Activated T-cell treated with anti-CD3 and anti-CD28 coated beads, Interleukin-2, amount 50 U/mL, for 48 hours (primary cell): ENCODE measurements around the gene TMEM184B.
"Not testable (repeated sequence)": the region's sequence is repeated elsewhere in the genome, so short reads cannot be mapped to it uniquely, and the experiment has no call there.

Experiments used
- DNase-seq, 2 experiments: peaks; one replicate each; pipeline ENCODE4 v3.0.0-alpha.2; 2020

TMEM184B gene

GRCh38 chr22:38201711-38202436, 70.9 kb downstream of the TMEM184B start, which contains the start of gene MAFF:
Gene MAFF, plus strand, starts transcription at chr22:38201994. Its CDS starts 11,860 bp downstream, at chr22:38213854.
- peak; percentile 96 to 97 for DNase-seq

GRCh38 chr22:38201371-38201710, 71.5 kb downstream of the TMEM184B start:
- DNase-seq = no peak

- DNase-seq = no peak
Measured at GRCh38 chr22:38199826-38200559, 72.8 kb downstream of the TMEM184B start.

GRCh38 chr22:38196791-38197419, 75.9 kb downstream of the TMEM184B start:
- DNase-seq = no peak

GRCh38 chr22:38193580-38193979, 79.2 kb downstream of the TMEM184B start:
- DNase-seq = no peak

DNA sequence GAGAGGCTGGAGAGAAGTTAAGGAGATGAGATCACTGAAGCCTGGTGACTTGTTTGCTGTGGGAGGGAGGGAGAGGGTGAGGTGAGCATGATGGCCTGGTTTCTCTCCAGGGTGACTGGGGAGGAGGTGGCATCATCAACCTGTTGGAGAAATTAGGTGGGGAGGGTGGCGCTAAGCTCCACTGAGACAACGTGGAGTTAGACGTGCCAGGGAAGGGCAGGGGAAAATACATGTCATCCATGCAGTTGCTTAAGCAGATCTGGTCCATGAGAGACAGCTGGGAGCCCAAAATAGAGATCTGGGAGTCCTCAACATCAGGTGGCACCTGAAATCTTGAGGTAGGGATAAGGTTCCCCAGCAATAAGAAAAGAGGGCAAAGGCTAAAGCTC, 80.3 kb downstream of the TMEM184B start:
- no peak for DNase-seq

GRCh38 chr22:38191731-38192474, 80.9 kb downstream of the TMEM184B start:
- DNase-seq = no peak

GRCh38 chr22:38191055-38191454, 81.8 kb downstream of the TMEM184B start:
- no peak for DNase-seq

DNA sequence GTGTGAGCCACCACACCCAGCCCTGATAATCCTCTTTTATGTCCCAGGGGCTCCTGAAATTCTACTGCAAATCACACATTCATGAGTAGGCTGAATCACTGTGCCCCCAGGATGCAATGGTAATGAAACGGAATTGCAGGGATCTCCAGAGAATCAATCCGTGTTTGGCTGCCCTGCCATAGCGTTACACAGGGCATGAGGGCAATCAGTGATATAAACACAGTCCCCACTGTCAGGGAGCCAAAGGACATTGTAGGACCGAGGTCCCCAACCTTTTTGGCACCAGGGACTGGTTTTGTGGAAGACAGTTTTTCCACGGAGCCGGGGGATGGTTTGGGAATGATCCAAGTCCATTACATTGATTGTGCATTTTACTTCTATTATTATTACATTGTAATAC, 82.2 kb downstream of the TMEM184B start:
- DNase-seq = no peak

- DNase-seq = no peak
Measured at GRCh38 chr22:38189104-38189503, 83.7 kb downstream of the TMEM184B start.

GRCh38 chr22:38187413-38188212, 85.2 kb downstream of the TMEM184B start:
- DNase-seq = no peak

DNA sequence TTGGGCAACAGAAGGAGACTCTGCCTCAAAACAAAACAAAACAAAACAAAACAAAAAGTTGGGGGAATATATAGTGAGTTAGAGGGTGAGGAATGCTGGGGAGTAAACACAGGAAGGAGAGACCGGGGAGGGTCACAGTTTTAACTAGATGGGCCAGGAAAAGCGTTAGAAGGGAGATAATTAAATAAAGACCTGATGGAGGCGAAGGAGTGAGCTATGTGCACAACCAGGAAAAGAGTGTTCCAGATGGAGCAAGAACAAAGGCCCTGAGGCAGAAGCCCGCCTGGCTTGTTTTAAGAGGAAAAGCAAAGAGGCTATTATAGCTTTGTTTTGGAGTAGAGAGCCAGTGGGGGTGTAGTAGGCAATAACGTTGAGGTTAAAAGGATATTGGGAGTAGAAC, 86.4 kb downstream of the TMEM184B start:
- no peak for DNase-seq

DNA sequence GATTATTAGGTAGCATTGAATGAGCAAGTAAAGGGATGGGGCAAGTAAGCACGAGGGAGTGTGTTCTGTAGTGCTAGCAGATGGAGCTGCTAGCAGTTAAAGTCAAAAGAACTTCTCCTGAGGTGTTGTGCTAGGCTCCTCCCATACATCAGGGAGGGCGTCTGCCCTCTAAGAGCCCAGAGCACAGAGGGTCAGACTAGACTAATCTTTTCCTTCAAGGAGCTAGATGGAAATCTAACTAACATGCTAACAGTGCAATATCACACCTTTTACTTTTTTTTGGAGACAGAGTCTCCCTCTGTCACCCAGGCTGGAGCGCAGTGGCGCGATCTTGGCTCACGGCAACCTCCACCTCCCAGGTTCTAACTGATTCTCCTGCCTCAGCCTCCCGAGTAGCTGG, 88.0 kb downstream of the TMEM184B start:
- no peak for DNase-seq

DNA sequence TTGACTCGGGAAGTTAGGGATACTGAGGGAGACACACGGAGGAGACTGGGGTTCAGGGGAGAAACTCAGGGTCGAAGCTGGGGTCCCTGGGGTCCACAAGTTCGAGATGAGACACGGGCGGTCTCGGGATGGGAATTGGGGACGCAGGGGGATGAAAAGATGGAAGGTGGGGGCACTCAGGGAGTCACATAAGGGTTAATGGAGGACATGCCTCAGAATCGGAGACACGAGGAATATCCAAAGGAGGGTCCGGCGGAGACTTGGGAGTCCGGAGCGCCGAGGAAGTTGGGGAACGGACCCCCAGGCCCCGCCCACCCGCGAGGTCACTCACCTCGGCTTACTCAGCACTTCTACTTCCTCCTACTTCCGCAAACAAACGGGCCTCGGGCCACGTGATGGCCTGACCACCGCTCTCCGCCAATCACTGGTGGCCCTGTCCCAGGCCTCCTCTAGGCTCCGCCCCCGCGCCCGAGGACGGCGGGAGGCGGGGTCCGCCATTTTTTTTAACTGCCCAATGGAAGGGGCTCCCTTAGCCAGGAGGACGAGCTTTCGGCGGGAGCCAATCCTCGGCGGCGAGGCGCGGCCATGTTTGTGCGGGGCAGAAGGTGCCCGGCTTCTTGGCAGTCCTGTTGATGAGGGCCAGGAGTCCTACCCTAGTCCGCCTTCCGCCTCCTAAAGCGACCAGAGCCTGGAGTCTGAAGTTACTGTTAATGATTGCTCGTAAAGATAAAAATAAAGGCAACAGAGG, 91.2 kb downstream of the TMEM184B start, which contains the start of gene PLA2G6:
PLA2G6 (minus strand) TSS at position 378 of the 748 bp plus-strand sequence. CDS start 12,404 bp downstream, outside the sequence.
- peak; percentile 99 for DNase-seq

DNA sequence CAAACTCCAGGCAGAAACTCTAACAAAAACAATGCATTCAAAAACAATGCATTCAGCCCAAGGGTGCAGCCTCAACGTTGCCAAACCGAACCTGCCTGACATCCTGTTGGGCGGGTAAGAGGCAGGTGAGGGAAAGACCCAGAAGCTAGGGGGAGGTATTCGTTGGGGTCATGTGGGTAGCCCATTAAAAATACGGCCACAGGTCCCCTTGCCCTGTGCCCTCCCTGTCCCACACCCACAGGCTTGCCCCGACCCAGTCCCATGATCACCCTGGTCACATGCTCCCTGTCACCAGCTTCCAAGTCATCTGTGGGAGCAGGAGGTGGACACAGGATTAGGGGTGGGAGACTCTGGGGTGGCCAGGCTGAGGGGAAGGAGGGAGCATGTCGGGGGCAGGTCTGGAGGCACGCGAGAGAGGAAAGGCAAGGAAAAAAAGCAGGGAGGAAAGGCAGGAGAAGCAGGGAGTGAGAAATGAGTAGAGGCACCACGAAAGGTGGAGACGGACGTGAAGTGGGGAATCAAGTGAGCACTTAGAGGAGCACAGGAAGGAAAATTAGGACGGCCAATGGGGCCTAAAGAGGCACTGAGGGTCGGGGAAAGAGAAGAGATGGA, 91.9 kb downstream of the TMEM184B start:
- DNase-seq = peak; percentile 50 to 54

DNA sequence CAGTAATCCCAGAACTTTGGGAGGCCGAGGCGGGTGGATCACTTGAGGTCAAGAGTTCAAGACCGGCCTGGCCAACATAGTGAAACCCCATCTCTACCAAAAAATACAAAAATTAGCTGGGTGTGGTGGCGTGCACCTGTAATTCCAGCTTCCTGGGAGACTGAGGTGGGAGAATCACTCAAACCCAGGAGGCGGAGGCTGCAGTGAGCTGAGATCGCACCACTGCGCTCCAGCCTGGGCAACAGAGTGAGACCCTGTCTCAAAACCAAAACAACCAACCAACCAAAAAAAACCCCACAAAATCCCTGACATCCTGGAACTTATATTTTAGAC, 94.2 kb downstream of the TMEM184B start:
- DNase-seq = not testable (repeated sequence)

DNA sequence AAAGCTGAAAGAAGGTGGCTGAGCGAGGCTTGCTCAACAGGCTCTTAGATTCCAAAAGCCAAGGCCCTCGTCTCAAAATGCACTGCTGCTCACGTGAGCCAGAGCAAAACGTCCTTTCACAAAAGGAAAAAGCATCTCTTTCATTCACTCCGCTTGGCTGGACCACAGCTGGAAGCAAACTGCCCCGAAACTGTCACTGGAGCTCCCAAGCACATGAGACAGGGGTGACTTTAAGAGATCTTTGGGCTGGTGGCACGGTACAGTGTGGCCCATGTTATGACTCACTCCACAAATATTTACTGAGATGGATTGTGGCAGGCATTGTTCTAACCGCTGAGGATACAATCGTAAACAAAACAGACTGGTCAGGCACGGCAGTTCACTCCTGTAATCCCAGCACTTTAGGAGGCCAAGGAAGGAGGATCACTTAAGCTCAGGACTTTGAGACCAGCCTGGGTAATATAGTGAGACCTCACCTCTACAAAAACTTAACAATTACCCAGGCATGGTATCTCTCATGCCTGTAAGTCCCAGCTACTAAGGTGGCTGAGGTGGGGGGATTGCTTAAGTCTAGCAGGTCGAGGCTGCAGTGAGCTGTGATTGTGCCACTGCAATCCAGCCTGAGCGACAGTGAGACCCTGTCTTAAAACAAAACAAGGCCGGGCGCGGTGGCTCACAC, 94.7 kb downstream of the TMEM184B start:
- DNase-seq = no peak

DNA sequence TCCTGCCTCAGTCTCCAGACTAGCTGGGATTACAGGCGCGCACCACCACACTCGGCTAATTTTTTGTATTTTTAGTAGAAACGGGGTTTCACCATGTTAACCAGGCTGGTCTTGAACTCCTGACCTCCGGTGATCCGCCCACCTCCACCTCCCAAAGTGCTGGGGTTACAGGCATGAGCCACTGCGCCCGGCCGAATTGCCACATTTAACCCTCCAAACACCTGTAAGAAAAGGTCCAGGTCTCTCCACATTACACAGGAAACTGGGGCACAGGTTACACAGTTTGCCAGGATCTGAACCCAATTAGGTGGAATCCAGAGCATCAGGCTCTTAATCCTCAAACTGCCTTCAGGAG, 95.3 kb downstream of the TMEM184B start:
- DNase-seq = not testable (repeated sequence)

GRCh38 chr22:38177044-38177443, 95.8 kb downstream of the TMEM184B start:
- DNase-seq = no peak

GRCh38 chr22:38176170-38176741, 96.6 kb downstream of the TMEM184B start:
- peak; percentile 59 to 69 for DNase-seq
